Measurements from ENCODE around the gene WIZ. TPM values are rescaled to one million over a fixed set of nuclear protein-coding genes. Genes with fewer than 3 reads are reported as not detected.

Gene WIZ
- total and polyA plus RNA-seq, 3 donors from 2014 or later: 66.2 to 118 (median 109) TPM

- no peaks in the 10 kb centered on the region for H3K27me3 ChIP-seq
- no peak overlapping the region for H3K4me3 ChIP-seq
- intact Hi-C loops (cut with DNase I; ENCODE audit: low total_unique reads): loop anchor here (10.0 kb wide), 1 partner anchor 173 kb away; no protein-coding TSS in a partner anchor
- WGBS, 2 donors: 87 to 92% methylated on average over 2 of the region's 2 CpGs
- no peaks in the 10 kb centered on the region for H3K36me3 ChIP-seq (ENCODE audit: low read depth, missing control alignments)
- H3K27ac ChIP-seq: no peak overlapping the region
- DNase-seq: no peak
- TF ChIP-seq CTCF (IDR thresholded peaks at IDR 0.05) (no peak), POLR2A (IDR thresholded peaks at IDR 0.05) (no peak)
- no peaks in the 10 kb centered on the region for H3K9me3 ChIP-seq
- peaks cover 6% of the 10 kb centered on the region for H3K4me1 ChIP-seq
These were observed 11.6 kb downstream of the WIZ start for GRCh38 chr19:15438124-15438496.

GRCh38 chr19:15437355-15438123 is 12.2 kb downstream of the WIZ start:
- peak in 1 of 3 experiments; percentile 12 for TF ChIP-seq CTCF (IDR thresholded peaks at IDR 0.05)
- TF ChIP-seq POLR2A (IDR thresholded peaks at IDR 0.05): no peak
- no peaks in the 10 kb centered on the region for H3K36me3 ChIP-seq (ENCODE audit: low read depth, missing control alignments)
- WGBS, 2 donors: 86 to 87% methylated on average over 10 of the region's 10 CpGs
- H3K4me1 ChIP-seq: peaks cover 6% of the 10 kb centered on the region
- H3K4me3 ChIP-seq: no peak overlapping the region
- no peak overlapping the region for H3K27ac ChIP-seq
- no peaks in the 10 kb centered on the region for H3K27me3 ChIP-seq
- intact Hi-C loops (cut with DNase I; ENCODE audit: low total_unique reads): loop anchor here (10.0 kb wide), 1 partner anchor 173 kb away; no protein-coding TSS in a partner anchor
- no peaks in the 10 kb centered on the region for H3K9me3 ChIP-seq
- DNase-seq: no peak

- no peaks in the 10 kb centered on the region for H3K36me3 ChIP-seq (ENCODE audit: low read depth, missing control alignments)
- DNase-seq: no peak
- TF ChIP-seq CTCF (IDR thresholded peaks at IDR 0.05): no peak
- no peak for TF ChIP-seq POLR2A (IDR thresholded peaks at IDR 0.05)
- no peak overlapping the region for H3K4me3 ChIP-seq
- no peaks in the 10 kb centered on the region for H3K27me3 ChIP-seq
- WGBS, 2 donors: 90 to 92% methylated on average over 4 to 15 of the region's 15 CpGs
- H3K27ac ChIP-seq: no peak overlapping the region
- H3K4me1 ChIP-seq: peaks cover 6% of the 10 kb centered on the region
- H3K9me3 ChIP-seq: no peaks in the 10 kb centered on the region
- intact Hi-C loops (cut with DNase I; ENCODE audit: low total_unique reads): loop anchor here (10.0 kb wide), 1 partner anchor 172 kb away; no protein-coding TSS in a partner anchor
These were observed 13.0 kb downstream of the WIZ start for GRCh38 chr19:15436826-15437110.

GRCh38 chr19:15436012-15436825 is 13.5 kb downstream of the WIZ start:
- Histone ChIP-seq H3K36me3 (ENCODE audit: low read depth, missing control alignments) (no peaks in the 10 kb centered on the region), H3K27ac (no peak overlapping the region), H3K9me3 (no peaks in the 10 kb centered on the region), H3K4me1 (peaks cover 9% of the 10 kb centered on the region), H3K4me3 (no peak overlapping the region), H3K27me3 (no peaks in the 10 kb centered on the region)
- TF ChIP-seq CTCF (IDR thresholded peaks at IDR 0.05): no peak
- no peak for TF ChIP-seq POLR2A (IDR thresholded peaks at IDR 0.05)
- no peak for DNase-seq
- intact Hi-C loops (cut with DNase I; ENCODE audit: low total_unique reads): loop anchor here (10.0 kb wide), 1 partner anchor 171 kb away; no protein-coding TSS in a partner anchor
- WGBS, 2 donors: 87 to 90% methylated on average over 10 of the region's 10 CpGs
